Upper lobe of left lung (tissue), 4 donors: Measurements from ENCODE around the gene ICE2.
"Not testable (repeated sequence)": the region's sequence is repeated elsewhere in the genome, so short reads cannot be mapped to it uniquely, and the experiment has no call there.

Experiments used
- CTCF ChIP-seq, 6 experiments: fragments of 450-650 bp in 4 of 6; fragments of 200-600 bp in 2 of 6; sonication (generic) in 2 of 6; IDR thresholded peaks; one replicate each; pipeline ENCODE4 v1.5.1; 2016 to 2019; ENCODE audit warnings: antibody characterized with exemption in 6 of 6
- EP300 ChIP-seq, 4 donors: sonication (generic); formaldehyde crosslinking; IDR thresholded peaks; one replicate each; pipeline ENCODE4 v1.5.1; 2017; ENCODE audit warnings: antibody characterized with exemption in 4 of 4, control low read depth in 2 of 4
- POLR2AphosphoS5 ChIP-seq, 2 donors: sonication (generic); formaldehyde crosslinking; IDR thresholded peaks; one replicate each; pipeline ENCODE4 v1.5.1; 2017; ENCODE audit warnings: antibody characterized with exemption in 2 of 2

GRCh38 chr15:60404351-60404750, 74.6 kb downstream of the ICE2 start:
- TF ChIP-seq CTCF, POLR2AphosphoS5, EP300 (IDR thresholded peaks at IDR 0.05): not testable (repeated sequence)
